Activated CD4-positive, alpha-beta T cell treated with anti-CD3 and anti-CD28 coated beads, Interleukin-2, amount 50 U/mL, for 16 hours (primary cell): Measurements from ENCODE around the gene TSPEAR.
"Not testable (repeated sequence)": the region's sequence is repeated elsewhere in the genome, so short reads cannot be mapped to it uniquely, and the experiment has no call there.

ENCODE experiments used
- DNase-seq: peaks from one replicate; pipeline ENCODE4 v3.0.0-alpha.2; 2020

Gene TSPEAR

DNA sequence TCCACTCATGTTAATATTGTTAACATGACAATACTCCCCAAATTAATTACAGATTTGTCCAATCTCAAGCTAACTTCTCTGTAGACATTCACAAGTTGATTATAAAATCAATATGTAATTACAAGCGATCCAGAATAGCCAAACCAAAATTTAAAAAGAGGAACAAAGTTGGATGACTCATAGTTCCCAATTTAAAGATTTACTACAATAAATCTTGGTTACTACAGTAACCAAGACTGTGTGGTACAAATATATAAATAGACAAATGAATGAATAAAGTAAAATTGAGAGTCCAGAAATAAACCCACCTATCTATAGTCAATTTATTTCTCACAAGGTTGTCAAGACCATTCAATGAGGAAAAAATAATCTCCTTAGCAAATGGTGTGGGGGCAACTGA is 145.0 kb downstream of the TSPEAR start:
- no peak for DNase-seq

DNA sequence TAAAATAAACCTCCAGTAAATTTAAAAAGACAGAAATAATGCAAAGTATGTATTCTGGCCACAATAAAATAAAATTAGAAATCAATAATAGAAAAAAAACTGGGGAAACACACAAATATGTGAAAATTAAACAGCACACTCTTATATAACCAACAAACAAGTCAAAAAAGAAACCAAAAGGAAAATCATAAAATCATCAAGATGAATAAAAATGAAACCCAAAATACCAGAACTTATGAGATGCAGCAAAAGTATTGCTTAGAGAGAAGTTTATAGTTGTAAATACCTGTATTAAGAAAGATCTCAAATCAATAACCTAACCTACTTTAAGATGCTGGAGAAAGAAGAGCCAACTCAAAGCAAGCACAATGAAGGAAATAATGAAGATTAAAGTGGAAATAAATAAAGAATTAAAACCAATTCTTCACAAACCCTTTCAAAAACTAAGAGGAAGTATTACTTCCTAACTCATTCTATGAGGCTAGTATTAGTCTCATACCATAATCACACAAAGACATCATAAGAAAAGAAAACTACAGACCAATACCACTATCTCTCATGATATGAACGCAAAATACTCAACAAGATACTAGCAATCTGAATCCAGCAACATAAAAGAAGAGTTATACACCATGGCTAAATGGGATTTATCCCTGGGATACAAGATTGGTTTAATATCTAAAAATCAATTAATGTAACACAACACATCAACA is 146.3 kb downstream of the TSPEAR start:
- no peak for DNase-seq

DNA sequence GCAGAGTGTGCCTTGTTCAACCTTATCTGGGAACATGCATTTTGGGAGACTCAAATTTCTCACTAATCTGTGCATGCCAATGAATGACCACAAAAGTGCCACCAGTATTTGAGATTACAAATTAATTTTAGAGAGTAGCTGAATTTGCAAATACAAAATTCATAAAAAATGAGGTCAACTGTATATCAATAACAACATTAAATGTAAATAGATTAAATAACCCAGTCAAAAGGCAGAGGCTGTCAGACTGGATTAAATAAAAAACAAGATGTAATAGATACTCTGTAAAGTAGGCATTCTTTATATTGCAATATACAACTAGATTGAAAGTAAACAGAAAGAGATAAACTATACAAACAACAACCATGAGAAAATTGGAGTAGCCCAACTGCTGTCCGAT is 147.3 kb downstream of the TSPEAR start:
- DNase-seq, result no peak

DNA sequence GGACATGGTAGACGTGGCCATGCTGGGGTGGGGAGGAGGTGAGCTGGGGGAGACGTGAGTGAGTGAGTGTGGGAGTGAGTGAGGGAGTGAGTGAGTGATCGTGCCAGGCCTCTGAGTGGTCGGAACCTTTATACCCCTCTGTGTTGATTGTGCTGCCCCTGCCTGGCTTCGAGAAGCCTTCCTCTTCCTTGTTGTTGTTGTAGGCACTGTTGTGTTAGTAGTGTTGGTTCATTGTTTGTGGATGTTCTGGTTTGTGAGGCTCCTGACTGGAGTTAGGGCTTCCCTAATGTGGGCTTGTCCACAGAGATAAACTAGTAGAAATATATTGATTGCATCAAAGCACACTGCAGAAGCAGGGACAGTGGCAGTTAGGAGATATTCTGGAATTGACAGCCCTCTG is 152.7 kb downstream of the TSPEAR start, which contains the start of gene KRTAP10-3:
KRTAP10-3 (minus strand) TSS at position 101 of the 400 bp plus-strand sequence; CDS start at position 21, 80 bp downstream.
- DNase-seq, result no peak

DNA sequence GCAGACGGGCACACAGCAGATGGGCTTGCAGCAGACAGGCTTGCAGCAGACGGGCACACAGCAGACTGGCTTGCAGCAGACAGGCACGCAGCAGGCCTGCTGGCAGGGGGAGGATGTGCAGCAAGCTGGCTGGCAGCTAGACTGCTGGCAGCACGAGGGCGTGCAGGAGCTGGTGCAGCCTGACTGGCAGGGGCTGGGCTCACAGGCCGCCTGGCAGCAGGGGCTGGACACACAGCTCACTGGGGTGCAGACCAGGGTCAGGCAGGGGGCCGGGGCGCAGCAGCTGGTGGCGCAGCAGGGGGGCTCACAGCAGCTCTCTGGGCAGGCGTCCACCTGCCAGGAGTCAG is 153.1 kb downstream of the TSPEAR start:
- not testable (repeated sequence) for DNase-seq

DNA sequence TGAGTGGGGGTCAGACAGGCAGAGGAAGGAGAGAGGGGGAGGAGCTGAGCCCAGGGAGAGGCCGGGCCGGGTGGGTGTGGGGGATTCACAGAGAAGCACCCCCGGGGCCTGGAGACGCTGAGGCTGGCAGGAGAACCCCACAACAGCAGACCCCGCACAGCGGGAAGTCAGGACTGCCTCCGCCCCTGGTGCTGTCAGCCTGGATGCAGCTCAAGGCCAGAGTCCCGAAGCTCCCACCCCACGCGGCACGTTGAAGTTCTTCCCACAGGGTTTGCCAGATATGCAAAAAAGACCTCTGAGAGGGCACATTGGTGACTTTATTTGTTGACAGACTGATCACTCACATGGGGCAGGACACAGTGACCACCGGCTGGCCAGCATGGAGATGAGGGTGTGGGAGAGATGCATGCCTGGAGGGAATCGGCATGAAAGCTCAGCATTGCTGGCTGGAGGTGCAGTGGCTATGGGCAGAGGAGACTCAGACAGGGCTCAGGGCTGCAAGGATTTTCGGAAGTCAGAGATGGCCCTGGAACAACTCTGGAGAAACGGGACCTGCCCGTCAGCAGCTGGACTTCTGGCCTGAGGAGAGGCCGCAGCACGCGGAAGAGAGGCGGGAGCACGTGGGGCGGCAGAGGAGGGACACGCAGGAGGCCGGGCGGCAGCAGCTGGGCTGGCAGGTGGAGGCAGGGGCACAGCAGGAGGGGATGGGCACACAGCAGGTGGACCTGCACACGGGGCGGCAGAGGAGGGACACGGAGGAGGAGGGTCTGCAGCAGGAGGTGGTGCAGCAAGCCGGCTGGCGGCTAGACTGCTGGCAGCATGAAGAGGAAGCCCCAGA is 153.7 kb downstream of the TSPEAR start:
- DNase-seq, result no peak

DNA sequence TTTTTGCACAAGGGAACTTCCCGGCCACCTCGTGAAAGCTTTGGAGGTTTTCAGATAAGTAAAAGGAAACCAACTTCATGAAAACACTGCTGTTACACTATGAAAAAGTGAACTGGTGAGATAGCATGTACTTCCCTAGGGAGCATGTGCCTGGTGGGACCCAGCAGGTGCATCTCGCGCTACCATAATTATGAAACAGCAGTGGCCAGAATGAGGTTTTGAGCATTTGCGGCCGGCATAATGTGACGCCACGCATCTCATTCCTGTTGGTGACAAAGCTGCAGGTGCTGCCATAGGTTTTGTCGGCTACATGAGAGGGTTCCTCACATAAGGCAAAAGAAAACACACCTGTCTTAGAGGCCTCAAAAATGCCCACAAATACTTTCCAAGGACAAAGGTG is 154.5 kb downstream of the TSPEAR start:
- DNase-seq, result no peak

DNA sequence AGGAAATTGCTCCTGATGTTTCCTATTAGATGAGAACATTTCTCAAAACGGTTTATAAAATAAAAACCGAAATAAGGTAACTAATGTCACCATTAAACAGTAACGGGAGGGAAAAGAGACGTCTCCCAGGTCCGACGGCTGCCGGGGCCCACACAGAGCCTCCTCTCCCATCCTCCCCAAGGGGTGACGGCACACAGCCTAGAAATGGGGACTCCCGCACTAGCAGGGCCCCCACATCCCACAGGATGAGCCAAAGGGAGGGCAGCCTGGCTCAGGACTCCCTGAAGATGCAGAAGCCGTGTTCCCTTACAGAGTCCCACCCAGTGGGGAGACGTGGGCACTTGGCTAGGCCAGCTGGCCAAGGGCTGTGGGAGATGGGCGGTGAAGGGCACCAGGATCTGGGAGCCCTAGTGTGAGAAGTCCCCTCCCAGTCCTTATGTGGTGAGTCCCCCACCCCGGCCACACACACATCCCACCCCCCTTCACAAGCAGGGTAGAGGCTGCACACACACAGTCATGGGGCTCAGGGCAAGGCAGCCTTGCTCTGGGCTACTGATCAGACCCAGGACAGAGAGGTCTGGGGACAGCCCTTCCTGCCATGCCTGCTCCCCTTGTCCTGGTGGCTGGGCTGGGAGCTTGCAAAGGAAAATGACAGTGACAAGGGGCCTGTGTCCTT is 156.0 kb downstream of the TSPEAR start:
- DNase-seq, result no peak

DNA sequence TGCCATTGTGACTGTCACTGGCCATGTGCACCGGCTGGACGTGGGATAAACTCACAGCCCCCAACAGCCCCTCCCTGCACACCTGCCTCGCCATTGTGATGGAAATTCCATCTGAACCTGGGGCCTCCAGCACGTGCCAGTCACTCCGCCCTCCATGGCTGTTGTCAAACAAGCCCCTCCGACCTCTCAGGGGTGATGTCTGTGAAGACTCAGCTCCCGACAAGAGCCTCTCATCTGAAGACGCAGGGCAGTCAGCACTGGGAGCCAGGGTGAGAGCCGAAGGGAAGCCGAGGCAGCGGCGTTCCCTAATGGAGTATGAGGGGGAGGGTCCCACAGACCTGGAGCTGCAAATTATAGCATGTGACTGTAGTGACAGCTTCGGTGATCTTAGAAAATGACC is 158.7 kb downstream of the TSPEAR start:
- no peak for DNase-seq

DNA sequence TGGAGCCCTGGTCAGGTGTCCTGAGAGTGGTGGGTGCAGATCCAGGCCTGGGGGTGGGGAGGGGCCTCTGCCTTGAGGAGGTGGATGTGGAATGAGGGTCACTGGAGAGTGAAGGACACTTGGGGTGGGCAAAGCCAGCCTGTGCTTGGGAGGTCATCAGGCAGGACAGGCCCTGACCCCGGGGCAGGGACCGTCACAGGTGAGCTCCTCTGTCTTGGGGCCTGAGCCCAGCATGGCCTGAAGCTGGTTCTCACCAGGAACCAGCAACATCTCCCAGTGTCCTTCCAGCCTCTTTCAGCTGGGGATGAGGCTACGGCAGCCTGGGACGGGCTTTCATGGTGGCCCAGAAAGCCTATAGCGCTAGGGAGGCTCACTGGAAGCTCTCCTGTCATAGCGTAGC is 159.2 kb downstream of the TSPEAR start:
- DNase-seq, result no peak

DNA sequence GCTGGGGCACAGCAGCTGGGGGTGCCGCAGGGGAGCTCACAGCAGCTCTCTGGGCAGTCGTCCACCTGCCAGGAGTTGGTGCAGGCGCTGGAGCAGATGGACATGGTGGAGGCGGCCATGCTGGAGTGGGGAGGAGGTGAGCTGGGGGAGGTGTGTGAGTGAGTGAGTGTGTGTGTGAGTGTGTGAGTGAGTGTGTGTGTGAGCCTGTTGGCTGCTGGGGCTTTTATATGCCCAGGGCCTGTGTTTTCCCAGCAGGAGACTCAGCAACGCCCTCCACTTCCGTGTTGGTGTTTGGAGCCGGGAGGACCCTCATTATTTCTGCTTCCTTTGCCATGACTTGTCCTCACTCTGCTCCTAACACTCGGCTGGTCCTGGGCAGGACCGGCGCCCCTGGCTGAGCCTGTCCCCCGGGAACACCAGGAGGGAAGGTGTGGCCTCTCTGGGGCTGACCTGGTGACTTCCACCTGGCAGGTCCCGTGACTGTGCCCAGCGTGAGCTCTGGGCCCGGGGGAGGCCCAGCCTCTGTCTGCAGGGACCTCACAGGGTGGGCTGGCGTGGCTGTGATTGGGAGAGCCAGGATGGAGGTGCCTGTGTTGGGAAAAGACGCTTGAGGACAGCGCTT is 159.9 kb downstream of the TSPEAR start, which contains the start of gene KRTAP10-2:
KRTAP10-2 (minus strand) TSS at position 166 of the 622 bp plus-strand sequence; CDS start at position 119, 47 bp downstream.
- no peak for DNase-seq

DNA sequence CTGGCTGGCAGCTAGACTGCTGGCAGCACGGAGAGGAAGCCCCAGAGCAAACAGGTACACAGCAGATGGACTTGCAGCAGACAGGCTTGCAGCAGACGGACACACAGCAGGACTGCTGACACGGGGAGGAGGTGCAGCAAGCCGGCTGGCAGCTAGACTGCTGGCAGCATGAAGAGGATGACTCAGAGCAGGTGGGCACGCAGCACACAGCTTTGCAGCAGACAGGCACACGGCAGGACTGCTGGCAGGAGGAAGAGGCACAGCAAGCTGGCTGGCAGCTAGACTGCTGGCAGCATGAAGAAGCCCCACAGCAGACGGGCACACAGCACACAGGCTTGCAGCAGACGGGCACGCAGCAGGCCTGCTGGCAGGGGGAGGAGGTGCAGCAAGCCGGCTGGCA is 160.6 kb downstream of the TSPEAR start:
- no peak for DNase-seq

DNA sequence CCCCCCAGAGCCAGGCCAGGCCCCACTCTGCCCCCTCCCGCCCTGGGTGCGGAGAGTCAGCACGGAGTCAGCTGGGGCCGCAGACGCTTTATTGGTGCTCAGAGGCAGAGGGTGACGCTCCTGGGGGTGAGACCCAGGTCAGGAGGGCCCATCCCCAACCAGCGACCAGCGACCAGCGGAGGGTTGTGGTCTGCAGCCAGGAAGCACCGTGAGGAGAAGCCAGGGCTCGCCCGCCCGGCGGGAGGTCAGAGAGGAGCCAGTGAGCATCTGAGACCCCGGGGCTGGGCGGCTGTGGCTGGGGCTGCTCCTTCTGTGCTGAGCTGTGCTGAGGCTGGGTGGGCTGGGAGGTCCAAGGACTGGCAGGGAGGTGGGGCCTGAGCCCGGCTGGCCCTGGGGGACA is 161.1 kb downstream of the TSPEAR start:
- DNase-seq, result not testable (repeated sequence)

DNA sequence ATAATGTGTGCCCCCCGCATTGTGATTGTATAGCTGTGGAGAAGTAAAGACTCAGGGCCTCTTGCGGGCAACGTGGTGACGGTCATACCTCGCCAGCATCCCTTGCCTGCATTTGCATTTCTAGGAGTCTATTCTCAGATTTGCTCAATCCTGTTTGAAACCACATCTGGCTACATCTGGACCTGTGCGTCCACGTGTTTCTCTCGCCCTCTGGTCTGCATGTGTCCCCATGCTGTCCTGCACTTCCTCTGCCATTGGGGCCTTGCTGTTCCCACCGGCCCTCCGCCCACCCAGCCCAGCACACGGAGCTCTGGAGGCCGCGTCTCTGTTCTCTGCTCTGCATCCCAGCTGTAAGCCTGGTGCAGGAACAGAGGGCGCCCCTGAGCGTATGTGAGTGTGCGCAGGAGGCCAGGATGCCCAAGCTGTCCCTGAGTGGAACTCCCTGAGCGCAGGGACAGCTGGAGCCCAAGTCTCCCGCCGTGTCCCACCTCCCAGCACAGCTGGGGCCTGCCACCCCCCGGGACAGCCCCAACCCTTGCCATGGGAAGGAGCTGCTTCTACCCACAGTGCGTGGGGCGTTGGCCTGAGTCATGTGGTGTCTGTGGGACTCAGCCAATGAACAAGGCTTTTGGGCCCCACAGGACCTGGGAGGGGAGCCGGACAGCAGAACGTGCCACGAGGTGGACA is 161.7 kb downstream of the TSPEAR start:
- DNase-seq, result no peak

DNA sequence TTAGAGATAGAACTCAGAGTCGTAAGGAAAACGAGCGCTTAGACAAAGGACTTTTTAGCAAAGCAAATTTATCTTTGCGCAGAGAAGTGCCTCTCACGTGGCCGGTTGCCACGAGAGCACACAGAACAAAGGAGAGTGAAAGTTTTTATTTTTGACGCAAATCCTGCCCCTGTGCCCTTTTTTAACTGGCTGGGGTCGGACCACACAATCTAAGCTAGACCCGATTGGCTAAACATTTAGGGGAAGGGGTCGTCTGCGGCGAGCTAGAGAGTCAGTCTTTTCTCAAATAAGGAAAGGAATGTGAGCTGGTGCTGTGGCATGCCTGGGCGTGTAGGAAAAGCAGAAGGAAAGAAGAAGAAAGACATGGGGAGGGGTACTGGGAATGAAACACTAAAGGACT is 162.4 kb downstream of the TSPEAR start:
- no peak for DNase-seq

DNA sequence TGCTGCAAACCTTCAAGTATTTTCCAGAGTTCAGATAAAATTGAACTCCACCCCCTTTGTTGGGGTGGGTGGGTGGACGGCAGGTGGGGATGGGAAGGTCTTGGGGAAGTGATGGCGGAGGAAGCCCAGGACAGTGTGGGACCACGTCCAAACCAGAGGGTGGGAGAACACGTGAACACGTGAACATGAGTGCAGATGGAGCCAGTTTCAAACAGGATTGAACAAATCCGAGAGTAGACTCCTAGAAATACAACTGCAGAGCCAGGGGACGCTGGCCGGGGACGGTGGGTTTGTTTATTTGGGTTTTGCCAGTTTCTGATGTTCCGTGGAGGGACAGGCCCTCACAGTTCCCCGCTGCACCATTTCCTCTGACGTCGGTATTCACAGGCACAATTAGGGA is 163.0 kb downstream of the TSPEAR start:
- no peak for DNase-seq

DNA sequence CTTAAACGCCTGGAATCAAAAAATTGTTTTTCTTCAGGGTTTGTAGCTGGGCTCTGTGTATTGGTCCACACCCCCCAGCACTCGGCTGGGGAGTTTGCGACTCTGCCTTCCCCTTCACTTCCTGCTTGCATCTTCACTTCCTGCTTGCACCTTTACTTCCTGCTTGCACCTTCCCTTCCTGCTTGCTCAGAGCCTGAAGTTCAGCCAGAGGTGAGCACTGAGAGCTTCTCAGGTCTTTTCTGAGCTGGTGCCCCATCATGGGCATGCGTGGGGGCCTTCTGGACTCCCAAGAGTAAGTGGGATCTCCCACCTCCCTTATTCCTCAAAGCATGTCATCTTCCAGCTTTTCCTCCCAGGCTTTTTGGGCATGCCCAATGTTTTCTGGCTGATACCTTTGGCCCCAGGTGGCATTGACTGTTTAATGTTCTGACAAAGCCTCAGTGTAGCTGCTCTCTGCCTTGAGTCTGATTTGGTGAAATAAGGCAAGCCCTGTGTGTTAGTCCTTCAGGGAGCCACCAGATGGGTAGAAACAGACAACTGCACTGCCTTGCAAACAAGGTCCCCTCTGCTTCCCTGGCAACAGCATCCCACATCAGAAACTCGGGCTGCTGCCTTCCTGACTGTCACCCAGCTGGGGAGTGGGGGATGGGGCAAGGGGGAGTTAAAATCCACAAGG is 163.6 kb downstream of the TSPEAR start:
- DNase-seq, result peak; percentile 18

DNA sequence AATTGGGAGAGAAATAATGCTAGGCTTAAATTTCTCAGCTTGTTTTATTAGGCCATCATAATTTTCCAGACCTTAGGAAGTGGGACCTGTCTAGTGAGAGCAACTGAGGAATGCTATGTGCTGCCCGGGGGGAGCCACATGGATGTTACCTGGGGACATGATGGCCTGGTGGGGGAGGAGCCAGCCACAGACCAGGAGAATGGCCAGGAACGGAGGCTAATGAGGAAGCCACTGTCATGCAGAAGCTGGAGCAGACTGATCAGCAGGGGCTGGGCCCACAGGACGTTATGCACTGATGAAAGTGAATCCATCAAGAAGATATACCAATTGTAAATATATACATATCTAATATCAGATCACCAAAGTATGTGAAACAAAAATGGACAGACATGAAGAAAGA is 166.8 kb downstream of the TSPEAR start:
- no peak for DNase-seq

DNA sequence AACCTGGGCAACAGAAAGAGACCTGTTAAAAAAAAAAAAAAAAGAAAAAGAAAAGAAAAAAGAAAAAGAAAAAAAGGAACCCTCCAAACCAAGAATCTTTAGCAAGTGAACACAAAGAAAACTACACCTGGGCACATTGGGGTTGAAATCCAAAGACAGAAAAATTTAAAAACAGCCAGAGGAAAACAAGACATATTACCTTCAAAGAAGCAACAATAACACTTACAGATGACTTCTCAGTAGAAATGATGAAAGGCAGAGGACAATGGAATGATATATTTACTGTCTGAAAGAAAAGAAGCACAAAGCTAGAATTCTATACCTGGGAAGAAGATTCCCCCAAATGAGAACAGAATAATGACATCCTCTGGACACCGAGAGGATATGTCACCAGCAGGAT is 168.7 kb downstream of the TSPEAR start:
- no peak for DNase-seq

DNA sequence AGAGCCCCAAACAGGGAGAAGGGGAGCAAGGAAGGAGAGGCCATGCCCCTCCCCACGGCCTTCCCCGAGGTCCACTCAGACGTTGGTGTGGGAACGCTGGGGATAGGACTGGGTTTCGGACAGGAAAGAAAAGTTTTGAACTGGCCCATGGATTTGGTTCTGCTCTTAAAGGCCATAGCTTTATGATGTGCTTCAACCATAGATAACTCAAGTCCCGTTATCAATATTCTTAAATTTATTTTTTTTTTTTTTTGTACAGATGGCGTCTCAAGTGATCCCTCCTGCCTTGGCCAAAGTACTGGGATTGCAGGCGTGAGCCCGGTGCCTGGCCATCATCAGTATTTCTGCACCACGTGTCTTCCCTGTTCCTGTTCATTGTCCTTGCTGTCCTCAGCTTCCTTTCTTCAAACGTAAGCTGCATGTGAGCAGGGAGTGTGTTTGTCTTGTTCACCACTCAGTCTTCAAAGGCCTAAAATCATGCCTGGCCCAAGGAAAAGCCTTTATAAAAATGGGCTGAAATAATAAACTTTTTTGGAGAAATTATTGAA is 170.6 kb downstream of the TSPEAR start:
- DNase-seq, result no peak

DNA sequence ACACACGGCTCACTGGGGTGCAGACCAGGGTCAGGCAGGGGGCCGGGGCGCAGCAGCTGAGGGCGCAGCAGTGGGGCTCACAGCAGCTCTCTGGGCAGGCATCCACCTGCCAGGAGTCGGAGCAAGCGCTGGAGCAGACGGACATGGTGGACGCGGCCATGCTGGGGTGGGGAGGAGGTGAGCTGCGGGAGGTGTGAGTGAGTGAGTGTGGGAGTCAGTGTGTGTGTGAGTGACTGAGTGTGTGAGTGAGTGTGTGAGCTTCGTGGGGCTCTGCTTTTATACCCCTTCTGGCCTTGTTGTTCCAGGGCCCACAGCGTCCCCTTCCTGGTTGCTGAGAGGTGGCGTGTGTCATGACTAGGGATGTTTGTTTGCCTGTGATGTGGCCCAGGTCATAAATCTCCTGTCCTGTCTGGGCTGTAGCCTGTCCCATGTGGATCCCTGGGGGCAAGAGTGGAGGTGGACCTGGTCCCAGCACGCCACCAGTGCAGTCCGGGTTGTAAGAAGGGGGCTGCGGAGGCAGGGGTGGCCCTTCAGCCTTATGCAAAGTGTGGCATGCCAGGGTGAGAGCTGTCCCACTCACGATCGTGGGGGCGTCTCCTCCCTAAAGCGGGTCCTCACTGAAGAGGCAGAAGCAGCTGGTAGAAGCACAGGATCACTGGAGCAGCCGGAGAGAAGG is 171.2 kb downstream of the TSPEAR start, which contains the start of gene KRTAP10-1:
KRTAP10-1 (minus strand) TSS at position 205 of the 676 bp plus-strand sequence; CDS start at position 160, 45 bp downstream.
- DNase-seq, result no peak
